Thoracic aorta (tissue), 2 donors: Measurements from ENCODE around the gene TCFL5. TPM values are rescaled to one million over a fixed set of nuclear protein-coding genes. Genes with fewer than 3 reads are reported as not detected.

Experiments used
- ATAC-seq: fragments of 150-250 bp; one replicate; pipeline ENCODE4 v1.8.0; 2017; ENCODE audit warnings: low read depth; ENCODE audit not compliant: insufficient number of reproducible peaks, low FRiP score
- DNase-seq: peaks from one replicate; pipeline ENCODE4 v3.0.0-alpha.2; 2020; ENCODE audit warnings: low spot score
- H3K27ac ChIP-seq, 2 donors: fragments of 200-600 bp; sonication (generic); 1 replicate in 1 of 2; 2 replicates in 1 of 2; pipeline ENCODE4 v1.5.1; 2016; ENCODE audit warnings: mild to moderate bottlenecking in 2 of 2, moderate library complexity in 2 of 2
- H3K27me3 ChIP-seq: fragments of 200-600 bp; sonication (generic); replicated peaks from 2 replicates; pipeline ENCODE4 v1.6.0; 2016; ENCODE audit warnings: mild to moderate bottlenecking; ENCODE audit not compliant: insufficient read depth
- H3K36me3 ChIP-seq: fragments of 200-600 bp; sonication (generic); one replicate; pipeline ENCODE4 v1.5.1; 2016
- H3K4me1 ChIP-seq, 2 donors: fragments of 200-600 bp; sonication (generic); 1 replicate in 1 of 2; 2 replicates in 1 of 2; pipeline versions ENCODE4 v1.5.1 to v1.6.0; 2016; ENCODE audit warnings: low read depth in 2 of 2, mild to moderate bottlenecking in 1 of 2; ENCODE audit not compliant: control insufficient read depth in 1 of 2
- H3K4me3 ChIP-seq: fragments of 200-600 bp; sonication (generic); 2 replicates; pipeline ENCODE4 v1.5.1; 2016; ENCODE audit warnings: mild to moderate bottlenecking
- H3K9me3 ChIP-seq: fragments of 200-600 bp; sonication (generic); 2 replicates; pipeline ENCODE4 v1.5.1; 2016
- total RNA-seq, 2 donors: library from RNA; depleted of rRNA; stranded (reverse); fragments of >200 nt; gene quantifications; one replicate each; pipeline versions ENCODE4 v1.1.0 to v1.2.3, GENCODE V29; 2016
- TF ChIP-seq, protein P1 (sequence below): fragments of 200-600 bp; sonication (generic); IDR thresholded peaks from one replicate; pipeline ENCODE4 v1.5.1; 2019; ENCODE audit warnings: antibody characterized with exemption

The TCFL5 gene
- total RNA-seq, 2 donors from 2014 or later = 3.8 to 6.2 TPM

DNA sequence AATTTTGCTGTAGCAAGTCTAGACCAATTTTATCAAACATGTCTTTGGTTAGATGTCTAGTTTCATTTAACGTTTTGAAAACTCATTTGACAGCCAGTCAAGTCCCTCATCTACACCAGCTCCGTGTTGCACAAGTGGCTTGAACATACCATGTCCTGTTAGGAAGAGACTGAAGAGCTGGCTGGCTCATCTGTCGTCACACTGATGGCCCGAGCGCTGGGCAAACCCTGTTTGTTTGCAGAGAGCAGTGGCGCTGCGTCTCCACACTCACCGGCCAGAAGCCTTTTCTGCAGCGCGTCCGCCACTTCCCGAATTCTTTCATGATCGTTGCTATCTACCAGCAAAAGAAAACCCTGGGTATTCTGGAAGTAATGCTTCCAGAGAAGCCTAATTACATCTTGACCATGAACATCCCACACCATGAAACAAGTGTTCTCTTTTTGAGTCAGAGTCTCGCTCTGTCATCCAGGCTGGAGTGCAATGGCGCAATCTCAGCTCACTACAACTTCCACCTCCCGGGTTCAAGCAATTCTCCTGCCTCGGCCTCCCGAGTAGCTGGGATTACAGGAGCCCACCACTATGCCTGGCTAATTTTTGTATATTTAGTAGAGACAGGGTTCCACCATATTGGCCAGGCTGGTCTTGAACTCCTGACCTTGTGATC lies 10.7 kb upstream of the TCFL5 start:
- H3K36me3 ChIP-seq = no peaks in the 10 kb centered on the region
- no peaks in the 10 kb centered on the region for H3K27me3 ChIP-seq
- peaks cover 6 to 20% of the 10 kb centered on the region in 2 donors for H3K4me1 ChIP-seq
- H3K4me3 ChIP-seq = no peak overlapping the region
- DNase-seq = no peak
- no peak for ATAC-seq
- H3K27ac ChIP-seq = no peak overlapping the region
- TF ChIP-seq, protein P1, sequence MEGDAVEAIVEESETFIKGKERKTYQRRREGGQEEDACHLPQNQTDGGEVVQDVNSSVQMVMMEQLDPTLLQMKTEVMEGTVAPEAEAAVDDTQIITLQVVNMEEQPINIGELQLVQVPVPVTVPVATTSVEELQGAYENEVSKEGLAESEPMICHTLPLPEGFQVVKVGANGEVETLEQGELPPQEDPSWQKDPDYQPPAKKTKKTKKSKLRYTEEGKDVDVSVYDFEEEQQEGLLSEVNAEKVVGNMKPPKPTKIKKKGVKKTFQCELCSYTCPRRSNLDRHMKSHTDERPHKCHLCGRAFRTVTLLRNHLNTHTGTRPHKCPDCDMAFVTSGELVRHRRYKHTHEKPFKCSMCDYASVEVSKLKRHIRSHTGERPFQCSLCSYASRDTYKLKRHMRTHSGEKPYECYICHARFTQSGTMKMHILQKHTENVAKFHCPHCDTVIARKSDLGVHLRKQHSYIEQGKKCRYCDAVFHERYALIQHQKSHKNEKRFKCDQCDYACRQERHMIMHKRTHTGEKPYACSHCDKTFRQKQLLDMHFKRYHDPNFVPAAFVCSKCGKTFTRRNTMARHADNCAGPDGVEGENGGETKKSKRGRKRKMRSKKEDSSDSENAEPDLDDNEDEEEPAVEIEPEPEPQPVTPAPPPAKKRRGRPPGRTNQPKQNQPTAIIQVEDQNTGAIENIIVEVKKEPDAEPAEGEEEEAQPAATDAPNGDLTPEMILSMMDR = no peak
- no peaks in the 10 kb centered on the region for H3K9me3 ChIP-seq

DNA sequence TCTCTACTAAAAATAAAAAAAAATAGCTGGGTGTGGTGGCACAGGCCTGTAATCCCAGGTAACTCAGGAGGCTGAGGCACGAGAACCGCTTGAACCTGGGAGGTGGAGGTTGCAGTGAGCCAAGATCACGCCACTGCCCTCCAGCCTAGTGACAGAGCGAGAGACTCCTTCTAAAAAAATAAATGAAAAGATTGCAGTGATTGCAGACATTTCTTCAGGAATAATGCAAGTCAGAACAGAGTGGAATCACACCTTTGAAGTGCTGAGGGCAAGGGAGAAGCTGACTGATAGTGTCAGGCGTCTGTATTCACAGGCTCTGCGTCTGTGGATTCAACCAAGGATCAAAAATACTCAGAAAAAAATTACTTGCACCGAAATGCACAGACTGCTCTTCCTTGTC lies 2.6 kb upstream of the TCFL5 start:
- no peak for ATAC-seq
- Histone ChIP-seq H3K9me3 (no peaks in the 10 kb centered on the region), H3K36me3 (no peaks in the 10 kb centered on the region), H3K4me3 (no peak overlapping the region), H3K27me3 (no peaks in the 10 kb centered on the region), H3K4me1 (peaks cover 0 to 10% of the 10 kb centered on the region in 2 donors), H3K27ac (no peak overlapping the region)
- DNase-seq = no peak
- TF ChIP-seq, protein P1 = no peak

DNA sequence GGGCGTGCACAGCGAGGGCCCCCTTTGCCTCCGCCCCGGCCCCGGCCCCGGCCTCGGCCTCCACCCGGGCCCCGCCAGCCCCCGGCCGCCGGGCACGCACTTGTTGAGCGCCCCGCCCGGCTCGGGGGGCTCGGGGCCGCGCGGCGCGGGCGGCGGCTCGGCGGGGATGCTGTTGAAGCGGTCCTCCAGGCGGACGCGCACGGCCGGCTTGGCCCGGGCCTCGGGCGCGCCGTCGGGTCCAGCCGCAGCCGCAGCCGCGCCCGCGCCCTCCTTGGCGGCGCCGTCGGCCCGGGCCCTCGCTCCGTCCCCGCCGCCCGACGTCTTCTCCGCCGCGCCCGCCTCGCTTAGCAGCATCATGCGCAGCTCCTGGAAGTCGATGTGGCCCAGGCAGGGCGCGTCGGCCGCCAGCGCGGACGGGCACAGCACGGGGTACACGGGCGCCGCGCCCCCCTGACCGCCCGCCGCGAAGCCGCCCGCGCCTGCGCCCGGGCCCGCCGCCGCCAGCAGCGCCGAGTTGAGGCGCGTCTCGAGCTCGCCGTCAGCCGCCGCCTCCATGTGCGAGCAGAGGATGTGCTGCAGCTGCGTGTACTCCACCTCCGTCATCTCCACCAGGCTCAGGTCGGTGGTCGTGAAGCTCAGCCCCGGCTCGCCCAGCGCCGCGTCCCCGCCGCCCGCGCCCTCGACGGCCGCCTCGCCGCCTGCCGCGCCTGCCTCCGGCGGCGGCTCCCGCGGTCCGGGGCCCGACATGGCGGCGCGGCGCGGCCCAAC lies 514 bp downstream of the TCFL5 start:
- Histone ChIP-seq H3K4me3 (peak overlapping the region; percentile 62), H3K27ac (no peak overlapping the region), H3K4me1 (peaks cover 0 to 10% of the 10 kb centered on the region in 2 donors), H3K36me3 (no peaks in the 10 kb centered on the region), H3K9me3 (no peaks in the 10 kb centered on the region), H3K27me3 (no peaks in the 10 kb centered on the region)
- TF ChIP-seq, protein P1 = no peak
- no peak for ATAC-seq
- DNase-seq = no peak

DNA sequence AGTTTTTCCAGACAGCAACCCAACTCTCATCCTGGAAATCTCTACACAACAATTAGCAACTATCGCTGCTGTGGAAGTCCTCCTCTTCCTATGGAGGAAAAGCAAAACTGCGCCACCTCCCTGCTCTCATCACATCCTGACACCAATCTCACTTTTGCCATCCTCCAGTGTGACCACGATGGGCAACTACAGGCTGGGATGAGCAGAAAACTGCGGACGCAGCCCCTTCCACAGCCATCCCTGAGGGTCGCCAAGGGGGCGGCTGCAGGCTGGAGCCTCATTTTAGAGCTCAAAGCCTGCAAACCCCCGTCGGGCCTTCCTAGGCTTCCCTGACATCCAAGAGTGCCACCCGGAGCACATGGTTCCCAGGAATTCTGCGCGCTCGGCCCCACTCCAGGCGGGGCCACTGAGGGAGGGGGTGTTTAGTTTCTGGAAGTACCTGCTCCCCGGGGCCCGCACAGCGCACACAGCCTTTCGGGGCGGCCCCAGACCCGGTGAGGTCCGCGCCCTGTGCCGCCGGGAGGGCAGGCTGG lies 1.2 kb downstream of the TCFL5 start:
- H3K36me3 ChIP-seq = no peaks in the 10 kb centered on the region
- H3K9me3 ChIP-seq = no peaks in the 10 kb centered on the region
- no peak overlapping the region for H3K27ac ChIP-seq
- TF ChIP-seq, protein P1 = no peak
- DNase-seq = no peak
- peaks cover 0 to 10% of the 10 kb centered on the region in 2 donors for H3K4me1 ChIP-seq
- H3K4me3 ChIP-seq = peak overlapping the region; percentile 62
- no peak for ATAC-seq
- H3K27me3 ChIP-seq = no peaks in the 10 kb centered on the region

- Histone ChIP-seq H3K27ac (no peak overlapping the region), H3K9me3 (no peaks in the 10 kb centered on the region), H3K4me3 (no peak overlapping the region), H3K27me3 (no peaks in the 10 kb centered on the region), H3K36me3 (no peaks in the 10 kb centered on the region), H3K4me1 (peaks cover 0 to 10% of the 10 kb centered on the region in 2 donors)
- DNase-seq (no peak), ATAC-seq (no peak)
- TF ChIP-seq, protein P1 = no peak
These were observed 1.9 kb downstream of the TCFL5 start for GRCh38 chr20:62859721-62860120.
